ENCODE results near the gene N4BP2. TPM values are rescaled to one million over a fixed set of nuclear protein-coding genes. Genes with fewer than 3 reads are reported as not detected.
"Not testable (repeated sequence)": the region's sequence is repeated elsewhere in the genome, so short reads cannot be mapped to it uniquely, and the experiment has no call there.

Gene N4BP2
- 5.6 and 8.2 TPM in 2 replicates for total RNA-seq (2014; rRNA removed)
- polyA plus RNA-seq (2012), result 0.43 TPM

- peak; percentile 76 for DNase-seq (ENCODE audit: low read depth)
Observed at GRCh38 chr4:40056716-40057585, at the start of gene N4BP2. N4BP2 (plus strand) TSS chr4:40056850; CDS start chr4:40097341, 40,491 bp downstream.

- DNase-seq (ENCODE audit: low read depth), result no peak
Observed at GRCh38 chr4:40016007-40016406, 40.6 kb upstream of the N4BP2 start.

- DNase-seq (ENCODE audit: low read depth), result no peak
Observed at GRCh38 chr4:40020221-40020620, 36.4 kb upstream of the N4BP2 start.

- not testable (repeated sequence) for DNase-seq (ENCODE audit: low read depth)
Observed at GRCh38 chr4:40021116-40021515, 35.5 kb upstream of the N4BP2 start.

- not testable (repeated sequence) for DNase-seq (ENCODE audit: low read depth)
Observed at GRCh38 chr4:40024049-40024448, 32.6 kb upstream of the N4BP2 start.

- DNase-seq (ENCODE audit: low read depth), result no peak
Observed at GRCh38 chr4:40032785-40033184, 23.9 kb upstream of the N4BP2 start.

GRCh38 chr4:40033613-40034012 is 23.0 kb upstream of the N4BP2 start:
- DNase-seq (ENCODE audit: low read depth), result no peak

GRCh38 chr4:40038977-40039376 is 17.7 kb upstream of the N4BP2 start:
- DNase-seq (ENCODE audit: low read depth), result peak; percentile 86

GRCh38 chr4:40040908-40041307 is 15.7 kb upstream of the N4BP2 start:
- DNase-seq (ENCODE audit: low read depth), result no peak

GRCh38 chr4:40043786-40044185 is 12.9 kb upstream of the N4BP2 start:
- DNase-seq (ENCODE audit: low read depth), result no peak

GRCh38 chr4:40046311-40046980 is 10.2 kb upstream of the N4BP2 start:
- DNase-seq (ENCODE audit: low read depth), result peak; percentile 32

GRCh38 chr4:40053161-40053560 is 3.5 kb upstream of the N4BP2 start:
- DNase-seq (ENCODE audit: low read depth), result no peak

GRCh38 chr4:40055511-40055862 is 1.2 kb upstream of the N4BP2 start:
- DNase-seq (ENCODE audit: low read depth), result no peak

- DNase-seq (ENCODE audit: low read depth), result peak; percentile 88
Observed at GRCh38 chr4:40055863-40056715, 561 bp upstream of the N4BP2 start.

GRCh38 chr4:40057586-40058091 is 989 bp downstream of the N4BP2 start:
- DNase-seq (ENCODE audit: low read depth), result peak; percentile 96

GRCh38 chr4:40058121-40058520 is 1.5 kb downstream of the N4BP2 start:
- no peak for DNase-seq (ENCODE audit: low read depth)

- no peak for DNase-seq (ENCODE audit: low read depth)
Observed at GRCh38 chr4:40058854-40059253, 2.2 kb downstream of the N4BP2 start.

- no peak for DNase-seq (ENCODE audit: low read depth)
Observed at GRCh38 chr4:40059362-40059761, 2.7 kb downstream of the N4BP2 start.

GRCh38 chr4:40065010-40065409 is 8.4 kb downstream of the N4BP2 start:
- no peak for DNase-seq (ENCODE audit: low read depth)

GRCh38 chr4:40066651-40067050 is 10.0 kb downstream of the N4BP2 start:
- DNase-seq (ENCODE audit: low read depth), result no peak

- no peak for DNase-seq (ENCODE audit: low read depth)
Observed at GRCh38 chr4:40070387-40070786, 13.7 kb downstream of the N4BP2 start.

GRCh38 chr4:40086421-40086820 is 29.8 kb downstream of the N4BP2 start:
- DNase-seq (ENCODE audit: low read depth), result no peak
